Skeletal muscle tissue (tissue), 4 donors: Measurements from ENCODE around the gene AMOTL2. TPM values are rescaled to one million over a fixed set of nuclear protein-coding genes. Genes with fewer than 3 reads are reported as not detected.

Experiments used
- H3K27ac ChIP-seq: one replicate; pipeline ENCODE4 v1.7.0; 2013; ENCODE audit warnings: mild to moderate bottlenecking, low read depth, low read length, inconsistent platforms
- H3K27me3 ChIP-seq, 3 donors: one replicate each; pipeline ENCODE4 v1.7.0; 2013; ENCODE audit warnings: low read length in 3 of 3; ENCODE audit not compliant: control insufficient read depth in 3 of 3, insufficient read depth in 3 of 3
- H3K36me3 ChIP-seq, 3 donors: one replicate each; pipeline ENCODE4 v1.7.0; 2013; ENCODE audit warnings: low read length in 3 of 3; ENCODE audit not compliant: control insufficient read depth in 3 of 3, insufficient read depth in 3 of 3
- H3K4me1 ChIP-seq, 3 donors: one replicate each; pipeline ENCODE4 v1.7.0; 2013; ENCODE audit warnings: low read length in 3 of 3, mild to moderate bottlenecking in 3 of 3; ENCODE audit not compliant: control insufficient read depth in 3 of 3, insufficient read depth in 3 of 3
- H3K4me3 ChIP-seq, 3 donors: one replicate each; pipeline ENCODE4 v1.7.0; 2013; ENCODE audit warnings: low read length in 3 of 3
- H3K9ac ChIP-seq, 3 donors: one replicate each; pipeline ENCODE4 v1.7.0; 2013; ENCODE audit warnings: low read length in 3 of 3, mild to moderate bottlenecking in 3 of 3, moderate library complexity in 2 of 3, low read depth in 1 of 3
- H3K9me3 ChIP-seq, 3 donors: one replicate each; pipeline ENCODE4 v1.7.0; 2013; ENCODE audit warnings: low read length in 3 of 3; ENCODE audit not compliant: control insufficient read depth in 3 of 3
- total RNA-seq: library from RNA; depleted of rRNA; stranded (reverse); fragments of >200 nt; gene quantifications from one replicate; pipeline ENCODE4 v1.2.3, GENCODE V29; 2014
- donor health status: Osteomylitis.

Gene AMOTL2
- total RNA-seq, 1 donor from 2014 or later: 56.9 TPM

GRCh38 chr3:134346744-134347143, 27.5 kb downstream of the AMOTL2 start:
- Histone ChIP-seq H3K4me3 (no peak overlapping the region), H3K9ac (no peak overlapping the region), H3K4me1 (peaks cover 29 to 36% (median 34%) of the 10 kb centered on the region in 3 donors), H3K36me3 (peaks cover 0 to 3% (median 0%) of the 10 kb centered on the region in 3 donors), H3K27ac (no peak overlapping the region), H3K27me3 (no peaks in the 10 kb centered on the region), H3K9me3 (peaks cover 0 to 3% (median 0%) of the 10 kb centered on the region in 3 donors)

- no peak overlapping the region for H3K27ac ChIP-seq
- no peak overlapping the region for H3K9ac ChIP-seq
- H3K36me3 ChIP-seq: no peaks in the 10 kb centered on the region
- H3K4me3 ChIP-seq: no peak overlapping the region
- peaks cover 0 to 3% (median 0%) of the 10 kb centered on the region in 3 donors for H3K9me3 ChIP-seq
- no peaks in the 10 kb centered on the region for H3K27me3 ChIP-seq
- peaks cover 15 to 22% (median 20%) of the 10 kb centered on the region in 3 donors for H3K4me1 ChIP-seq
Observed at GRCh38 chr3:134345202-134345601, 29.0 kb downstream of the AMOTL2 start.

GRCh38 chr3:134344560-134344959, 29.7 kb downstream of the AMOTL2 start:
- Histone ChIP-seq H3K4me3 (no peak overlapping the region), H3K27ac (no peak overlapping the region), H3K4me1 (peaks cover 14 to 16% (median 16%) of the 10 kb centered on the region in 3 donors), H3K9ac (no peak overlapping the region), H3K36me3 (no peaks in the 10 kb centered on the region), H3K9me3 (peaks cover 0 to 3% (median 0%) of the 10 kb centered on the region in 3 donors), H3K27me3 (no peaks in the 10 kb centered on the region)

- H3K36me3 ChIP-seq: no peaks in the 10 kb centered on the region
- H3K9ac ChIP-seq: no peak overlapping the region
Observed at GRCh38 chr3:134342259-134342658, 32.0 kb downstream of the AMOTL2 start.

GRCh38 chr3:134341389-134341788, 32.9 kb downstream of the AMOTL2 start:
- H3K4me1 ChIP-seq: peaks cover 0 to 3% (median 0%) of the 10 kb centered on the region in 3 donors
- H3K9me3 ChIP-seq: no peaks in the 10 kb centered on the region
- H3K27me3 ChIP-seq: no peaks in the 10 kb centered on the region
- no peak overlapping the region for H3K4me3 ChIP-seq
- H3K27ac ChIP-seq: no peak overlapping the region
- H3K36me3 ChIP-seq: no peaks in the 10 kb centered on the region
- no peak overlapping the region for H3K9ac ChIP-seq

More at GRCh38 chr3:134342259-134342658, 32.0 kb downstream of the AMOTL2 start:
- Histone ChIP-seq H3K9me3 (peaks cover 0 to 3% (median 0%) of the 10 kb centered on the region in 3 donors), H3K4me1 (peaks cover 0 to 3% (median 0%) of the 10 kb centered on the region in 3 donors), H3K4me3 (no peak overlapping the region), H3K27me3 (no peaks in the 10 kb centered on the region), H3K27ac (no peak overlapping the region)

GRCh38 chr3:134340982-134341365, 33.3 kb downstream of the AMOTL2 start:
- Histone ChIP-seq H3K27me3 (no peaks in the 10 kb centered on the region), H3K27ac (no peak overlapping the region), H3K9ac (no peak overlapping the region), H3K4me3 (no peak overlapping the region), H3K9me3 (no peaks in the 10 kb centered on the region), H3K36me3 (no peaks in the 10 kb centered on the region), H3K4me1 (peaks cover 0 to 3% (median 0%) of the 10 kb centered on the region in 3 donors)

- Histone ChIP-seq H3K9ac (no peak overlapping the region), H3K36me3 (no peaks in the 10 kb centered on the region), H3K27ac (no peak overlapping the region), H3K27me3 (no peaks in the 10 kb centered on the region), H3K4me3 (no peak overlapping the region), H3K4me1 (peaks cover 0 to 3% (median 0%) of the 10 kb centered on the region in 3 donors), H3K9me3 (no peaks in the 10 kb centered on the region)
Observed at GRCh38 chr3:134340362-134340981, 33.8 kb downstream of the AMOTL2 start.

- Histone ChIP-seq H3K4me3 (no peak overlapping the region), H3K36me3 (no peaks in the 10 kb centered on the region), H3K9me3 (no peaks in the 10 kb centered on the region), H3K4me1 (peaks cover 2 to 5% (median 3%) of the 10 kb centered on the region in 3 donors), H3K27me3 (no peaks in the 10 kb centered on the region), H3K9ac (no peak overlapping the region), H3K27ac (no peak overlapping the region)
Observed at GRCh38 chr3:134339913-134340312, 34.3 kb downstream of the AMOTL2 start.

- Histone ChIP-seq H3K9ac (no peak overlapping the region), H3K36me3 (no peaks in the 10 kb centered on the region), H3K27me3 (no peaks in the 10 kb centered on the region), H3K27ac (no peak overlapping the region), H3K4me3 (no peak overlapping the region), H3K9me3 (no peaks in the 10 kb centered on the region), H3K4me1 (peaks cover 7 to 11% (median 9%) of the 10 kb centered on the region in 3 donors)
Observed at GRCh38 chr3:134339331-134339730, 34.9 kb downstream of the AMOTL2 start.

GRCh38 chr3:134338516-134339261, 35.6 kb downstream of the AMOTL2 start:
- Histone ChIP-seq H3K36me3 (no peaks in the 10 kb centered on the region), H3K4me3 (no peak overlapping the region)

More at GRCh38 chr3:134338516-134339261, 35.6 kb downstream of the AMOTL2 start:
- Histone ChIP-seq H3K9ac (no peak overlapping the region), H3K27ac (no peak overlapping the region), H3K27me3 (no peaks in the 10 kb centered on the region), H3K4me1 (peaks cover 14 to 16% (median 15%) of the 10 kb centered on the region in 3 donors), H3K9me3 (no peaks in the 10 kb centered on the region)
